ENCODE data around the gene NEUROG2.

DNA sequence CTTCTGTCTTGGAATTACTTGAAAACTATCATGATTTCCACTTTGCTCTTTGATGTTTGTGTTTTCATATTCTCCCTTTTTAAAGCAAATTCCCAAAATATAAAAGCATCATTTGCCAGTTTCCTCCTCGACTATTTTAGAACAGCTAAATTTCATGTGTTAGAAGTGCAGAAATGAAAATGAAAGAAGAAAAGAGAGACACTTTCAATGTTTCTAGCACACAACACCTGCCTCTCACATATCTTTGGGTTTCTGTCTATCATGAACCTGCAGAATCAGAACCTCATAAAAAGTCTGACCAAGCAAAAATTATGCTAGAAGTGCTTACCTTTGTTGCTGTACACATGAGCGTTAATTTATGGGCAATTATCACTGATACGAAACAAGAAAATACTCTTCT lies 1.9 kb upstream of the NEUROG2 start:
- TF ChIP-seq POLR2A (IDR thresholded peaks at IDR 0.05; ENCODE audit: low read length), result no peak
- TF ChIP-seq GATA1 (IDR thresholded peaks at IDR 0.05; ENCODE audit: low read depth, low read length), result no peak
